Measurements from ENCODE around the gene PRG3.

The PRG3 gene

DNA sequence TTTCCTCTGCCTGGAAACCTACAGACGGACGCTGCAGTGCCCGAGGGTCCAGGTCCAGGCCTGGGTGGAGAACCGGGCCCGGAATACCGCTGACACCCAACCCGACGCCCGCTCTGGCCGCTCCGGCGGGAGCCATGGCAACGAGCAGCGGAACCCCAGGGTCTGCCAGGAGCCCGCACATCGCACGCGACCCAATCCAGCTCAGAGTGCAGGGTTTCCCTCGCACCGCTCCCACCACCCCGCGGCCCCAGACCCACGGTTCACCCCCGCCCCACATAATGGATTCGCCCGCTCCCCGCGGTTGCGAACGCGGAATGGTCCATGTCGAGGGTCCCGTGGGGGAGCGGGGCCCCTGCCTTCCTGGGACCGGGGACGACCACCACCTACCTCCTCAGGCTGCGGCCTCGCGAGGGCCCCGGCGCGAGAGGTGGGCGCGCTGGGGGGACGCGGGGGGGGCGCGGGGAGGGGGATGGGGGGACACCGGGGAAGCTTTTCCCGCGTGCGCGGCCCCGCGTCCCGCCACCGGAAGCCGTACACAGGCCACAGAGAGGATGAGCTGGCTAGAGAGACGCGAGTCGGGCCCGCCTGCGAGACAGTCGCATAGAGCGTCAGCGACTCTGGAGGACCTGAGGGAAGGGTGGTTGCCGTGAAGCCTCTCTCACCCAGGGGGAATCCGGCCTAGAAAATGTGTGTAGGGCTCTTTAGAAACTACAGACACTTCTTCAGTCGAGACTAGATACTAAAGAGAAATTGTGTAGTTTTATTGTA, 45.4 kb downstream of the PRG3 start, which contains the start of gene SSRP1:
Gene SSRP1 (minus strand): TSS at position 550 of the 768 bp plus-strand sequence. CDS start 771 bp downstream, outside the sequence.
- no peak for DNase-seq

DNA sequence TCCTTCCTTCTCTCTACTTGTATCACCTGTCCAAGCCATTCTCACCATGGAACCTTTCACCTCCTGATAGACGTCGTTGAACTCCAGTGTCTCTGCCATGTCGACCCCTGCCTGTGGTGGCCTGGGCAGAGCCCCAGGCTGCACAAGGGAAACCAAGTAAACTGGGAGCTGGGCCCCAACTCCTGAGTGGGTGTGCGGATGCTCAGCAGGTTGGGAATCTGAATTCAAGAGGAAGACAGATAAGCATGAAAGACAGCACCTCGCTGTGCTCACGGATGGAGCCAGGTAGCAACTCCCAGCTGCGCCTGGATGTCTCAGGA, 46.0 kb downstream of the PRG3 start:
- no peak for DNase-seq

DNA sequence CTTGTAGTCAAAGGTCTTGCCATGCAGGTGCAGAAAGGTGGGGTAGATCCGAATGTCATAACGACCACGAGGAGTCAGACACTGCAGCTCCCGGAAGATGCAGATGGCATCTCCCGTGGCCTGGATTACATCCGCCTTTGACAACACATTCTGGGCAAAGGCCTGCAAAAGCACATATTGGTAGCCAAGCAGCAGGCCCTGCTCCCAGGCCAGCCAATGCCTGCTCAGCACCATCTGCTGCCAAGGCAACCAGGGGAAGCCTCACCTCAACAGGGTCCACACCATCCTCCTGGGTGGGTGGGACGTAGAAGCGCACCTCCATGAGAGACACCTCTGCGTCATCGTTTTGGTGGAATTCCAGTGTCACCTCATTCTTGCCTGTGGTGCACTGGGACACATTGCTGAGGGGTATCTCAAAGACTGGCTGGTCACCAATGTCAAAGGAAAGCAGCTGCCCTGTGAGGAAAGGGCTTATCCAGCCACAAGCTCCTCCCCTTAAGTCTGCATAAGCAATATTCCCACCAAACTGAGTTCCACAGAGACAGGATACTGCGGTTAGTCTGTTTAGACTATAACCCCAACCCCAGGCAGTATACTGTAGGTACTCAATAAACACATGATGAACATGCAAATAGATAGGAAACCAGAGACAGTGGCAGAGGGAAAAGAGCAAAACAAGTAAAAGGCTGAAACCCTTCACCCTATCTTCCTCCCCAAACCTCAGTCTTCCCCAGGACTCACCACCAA, 48.1 kb downstream of the PRG3 start:
- DNase-seq = no peak

DNA sequence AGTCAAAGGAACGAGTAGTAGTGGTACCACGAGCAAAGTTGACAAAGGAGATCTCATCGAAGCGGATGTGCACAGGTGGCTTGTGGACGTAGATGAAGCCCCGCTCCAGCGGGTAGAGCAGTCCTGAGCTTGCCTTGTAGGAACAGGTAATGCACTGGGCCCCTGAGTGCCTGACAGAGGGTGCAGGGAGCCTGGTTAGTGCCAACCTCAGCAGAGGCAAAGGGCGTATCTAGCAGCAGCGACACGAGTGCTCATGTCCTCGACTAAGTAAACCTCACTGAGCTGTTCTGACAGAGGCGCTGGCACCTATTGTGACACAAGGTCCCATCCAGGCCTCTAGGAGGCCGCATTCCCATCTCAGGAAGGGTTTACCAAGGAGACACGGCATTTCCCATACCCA, 49.2 kb downstream of the PRG3 start:
- DNase-seq = no peak

DNA sequence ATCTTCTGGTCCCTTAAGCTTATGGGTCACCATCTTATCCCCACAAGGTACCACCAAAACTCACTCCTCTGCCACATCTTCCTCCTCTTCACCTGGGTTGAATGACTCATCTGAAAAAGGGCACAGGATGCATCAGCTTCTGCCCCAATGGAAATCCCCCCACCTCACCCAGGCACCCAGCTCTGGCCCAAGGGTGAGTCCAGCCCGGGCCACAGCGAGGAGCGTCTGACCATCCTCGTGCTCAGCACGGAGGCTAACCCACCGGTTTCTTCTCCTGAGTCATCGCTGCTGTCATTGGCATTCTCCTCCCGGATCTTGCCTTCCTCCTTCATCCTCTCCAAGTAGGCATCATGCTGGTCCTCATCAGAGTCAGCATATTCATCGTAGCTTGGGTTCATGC, 50.9 kb downstream of the PRG3 start:
- no peak for DNase-seq

DNA sequence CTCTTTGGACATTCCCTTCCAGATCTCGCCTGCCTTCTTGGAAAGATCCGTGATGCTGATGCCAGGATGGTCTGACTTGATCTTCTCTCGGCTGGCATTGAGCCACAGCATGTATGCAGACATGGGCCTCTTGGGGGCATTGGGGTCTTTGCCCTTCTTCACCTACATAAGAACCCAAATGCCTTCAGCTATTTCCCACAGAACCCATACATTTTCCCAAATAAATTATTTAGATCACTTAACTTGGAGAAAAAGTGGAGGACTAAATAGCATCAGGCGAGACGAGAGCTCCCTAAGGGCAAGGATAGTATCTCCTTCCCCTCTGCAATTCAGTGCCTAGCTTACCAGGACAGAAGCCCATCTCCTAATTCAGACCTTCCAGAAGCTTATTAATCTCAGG, 53.2 kb downstream of the PRG3 start:
- no peak for DNase-seq

Data from cortex of kidney (tissue), 1 donor.